ENCODE measurements around the gene RASA1.

DNA sequence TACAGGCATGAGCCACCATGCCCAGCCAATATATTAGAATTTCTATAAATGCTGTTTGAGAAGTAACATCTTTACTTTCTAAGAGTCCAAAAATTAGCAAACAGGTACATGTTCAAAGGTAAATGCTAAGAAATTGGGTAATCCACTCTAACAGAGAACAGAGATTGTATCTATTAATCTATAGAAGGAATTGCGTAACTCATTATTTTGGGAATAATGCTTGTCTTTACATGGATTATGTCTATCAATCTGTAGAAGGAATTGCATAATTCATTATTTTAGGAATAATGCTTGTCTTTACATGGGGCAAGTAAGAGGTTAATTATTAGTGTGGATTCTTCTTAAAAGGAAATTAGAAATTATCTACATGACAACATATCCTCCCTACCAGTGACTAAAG lies 114.5 kb downstream of the RASA1 start:
- TF ChIP-seq, protein P1, sequence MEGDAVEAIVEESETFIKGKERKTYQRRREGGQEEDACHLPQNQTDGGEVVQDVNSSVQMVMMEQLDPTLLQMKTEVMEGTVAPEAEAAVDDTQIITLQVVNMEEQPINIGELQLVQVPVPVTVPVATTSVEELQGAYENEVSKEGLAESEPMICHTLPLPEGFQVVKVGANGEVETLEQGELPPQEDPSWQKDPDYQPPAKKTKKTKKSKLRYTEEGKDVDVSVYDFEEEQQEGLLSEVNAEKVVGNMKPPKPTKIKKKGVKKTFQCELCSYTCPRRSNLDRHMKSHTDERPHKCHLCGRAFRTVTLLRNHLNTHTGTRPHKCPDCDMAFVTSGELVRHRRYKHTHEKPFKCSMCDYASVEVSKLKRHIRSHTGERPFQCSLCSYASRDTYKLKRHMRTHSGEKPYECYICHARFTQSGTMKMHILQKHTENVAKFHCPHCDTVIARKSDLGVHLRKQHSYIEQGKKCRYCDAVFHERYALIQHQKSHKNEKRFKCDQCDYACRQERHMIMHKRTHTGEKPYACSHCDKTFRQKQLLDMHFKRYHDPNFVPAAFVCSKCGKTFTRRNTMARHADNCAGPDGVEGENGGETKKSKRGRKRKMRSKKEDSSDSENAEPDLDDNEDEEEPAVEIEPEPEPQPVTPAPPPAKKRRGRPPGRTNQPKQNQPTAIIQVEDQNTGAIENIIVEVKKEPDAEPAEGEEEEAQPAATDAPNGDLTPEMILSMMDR (IDR thresholded peaks at IDR 0.05 in 2 of 3, conservative IDR thresholded peaks at IDR 0.05 in 1 of 3; ENCODE audit: borderline replicate concordance in 1 of 3, insufficient read depth in 1 of 3, low read depth in 2 of 3, low read length in 2 of 3): no peak
- TF ChIP-seq EZH2 (IDR thresholded peaks at IDR 0.05): no peak
- no peak for TF ChIP-seq POLR2AphosphoS5 (IDR thresholded peaks at IDR 0.05; ENCODE audit: low read depth, low read length)

All from HCT116 (cell line).